Glutamatergic neuron (in vitro differentiated cells): ENCODE data around the gene ITGA8. TPM values are rescaled to one million over a fixed set of nuclear protein-coding genes. Genes with fewer than 3 reads are reported as not detected.

ENCODE experiments used
- DNase-seq: peaks from one replicate; pipeline ENCODE4 v3.0.0; 2022
- H3K27ac Mint-ChIP-seq: one replicate; pipeline ENCODE4 v1.8.0; 2020; ENCODE audit warnings: mild to moderate bottlenecking, mixed read lengths, inconsistent platforms; ENCODE audit not compliant: unreplicated experiment
- H3K27me3 Mint-ChIP-seq: one replicate; pipeline ENCODE4 v1.8.0; 2020; ENCODE audit warnings: mild to moderate bottlenecking, moderate library complexity, mixed read lengths, inconsistent platforms; ENCODE audit not compliant: unreplicated experiment
- H3K36me3 Mint-ChIP-seq: one replicate; pipeline ENCODE4 v1.8.0; 2020; ENCODE audit warnings: mild to moderate bottlenecking, mixed read lengths, inconsistent platforms; ENCODE audit not compliant: unreplicated experiment
- H3K4me1 Mint-ChIP-seq: one replicate; pipeline ENCODE4 v1.8.0; 2020; ENCODE audit warnings: mild to moderate bottlenecking, low read depth, mixed read lengths, inconsistent platforms; ENCODE audit not compliant: unreplicated experiment
- H3K4me3 Mint-ChIP-seq: one replicate; pipeline ENCODE4 v1.8.0; 2020; ENCODE audit warnings: mild to moderate bottlenecking, mixed read lengths, inconsistent platforms; ENCODE audit not compliant: unreplicated experiment
- H3K9me3 Mint-ChIP-seq: one replicate; pipeline ENCODE4 v1.8.0; 2020; ENCODE audit warnings: mild to moderate bottlenecking, moderate library complexity, mixed read lengths, inconsistent platforms; ENCODE audit not compliant: unreplicated experiment
- total RNA-seq: library from RNA; stranded (reverse); fragmentation: NEBNext Ultra II Directional; extraction: Animal tissue kit (Norgen Biotek cat#: 25700); gene quantifications from one replicate; pipeline ENCODE4 v1.2.1, GENCODE V29; 2021; ENCODE audit not compliant: unreplicated experiment
- TF ChIP-seq, protein P1 (sequence below): fragments of 200-600 bp; sonication (generic); IDR thresholded peaks from one replicate; pipeline ENCODE4 v1.5.0; 2021; ENCODE audit not compliant: partially characterized antibody, unreplicated experiment

Gene ITGA8
- total RNA-seq, 1 donor from 2014 or later: 0.93 TPM

DNA sequence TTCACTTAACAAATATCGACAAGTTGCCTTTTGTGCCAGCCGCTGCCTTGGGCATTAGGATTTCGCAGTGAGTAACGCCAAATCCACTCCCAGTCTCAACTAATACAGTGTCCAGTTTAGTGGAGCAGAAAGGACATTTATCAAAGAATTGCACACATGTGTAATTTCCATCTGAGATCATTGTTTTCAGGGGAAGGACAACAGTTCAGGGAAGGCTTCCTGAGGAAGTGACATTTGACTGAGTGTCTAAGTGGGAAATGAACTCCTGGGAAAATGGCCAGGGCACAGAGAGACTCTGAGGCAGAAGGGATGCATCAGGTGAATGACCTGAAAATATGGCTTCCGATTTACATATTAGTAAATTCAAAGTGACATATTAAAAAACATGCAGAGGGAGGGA lies 89.4 kb downstream of the ITGA8 start:
- H3K36me3 Mint-ChIP-seq: peaks cover 3% of the 10 kb centered on the region
- H3K4me1 Mint-ChIP-seq: peaks cover 6% of the 10 kb centered on the region
- H3K27ac Mint-ChIP-seq: no peak overlapping the region
- no peak overlapping the region for H3K4me3 Mint-ChIP-seq
- H3K27me3 Mint-ChIP-seq: no peaks in the 10 kb centered on the region
- no peak for DNase-seq
- H3K9me3 Mint-ChIP-seq: peaks cover 2% of the 10 kb centered on the region
- TF ChIP-seq, protein P1, sequence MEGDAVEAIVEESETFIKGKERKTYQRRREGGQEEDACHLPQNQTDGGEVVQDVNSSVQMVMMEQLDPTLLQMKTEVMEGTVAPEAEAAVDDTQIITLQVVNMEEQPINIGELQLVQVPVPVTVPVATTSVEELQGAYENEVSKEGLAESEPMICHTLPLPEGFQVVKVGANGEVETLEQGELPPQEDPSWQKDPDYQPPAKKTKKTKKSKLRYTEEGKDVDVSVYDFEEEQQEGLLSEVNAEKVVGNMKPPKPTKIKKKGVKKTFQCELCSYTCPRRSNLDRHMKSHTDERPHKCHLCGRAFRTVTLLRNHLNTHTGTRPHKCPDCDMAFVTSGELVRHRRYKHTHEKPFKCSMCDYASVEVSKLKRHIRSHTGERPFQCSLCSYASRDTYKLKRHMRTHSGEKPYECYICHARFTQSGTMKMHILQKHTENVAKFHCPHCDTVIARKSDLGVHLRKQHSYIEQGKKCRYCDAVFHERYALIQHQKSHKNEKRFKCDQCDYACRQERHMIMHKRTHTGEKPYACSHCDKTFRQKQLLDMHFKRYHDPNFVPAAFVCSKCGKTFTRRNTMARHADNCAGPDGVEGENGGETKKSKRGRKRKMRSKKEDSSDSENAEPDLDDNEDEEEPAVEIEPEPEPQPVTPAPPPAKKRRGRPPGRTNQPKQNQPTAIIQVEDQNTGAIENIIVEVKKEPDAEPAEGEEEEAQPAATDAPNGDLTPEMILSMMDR: no peak

DNA sequence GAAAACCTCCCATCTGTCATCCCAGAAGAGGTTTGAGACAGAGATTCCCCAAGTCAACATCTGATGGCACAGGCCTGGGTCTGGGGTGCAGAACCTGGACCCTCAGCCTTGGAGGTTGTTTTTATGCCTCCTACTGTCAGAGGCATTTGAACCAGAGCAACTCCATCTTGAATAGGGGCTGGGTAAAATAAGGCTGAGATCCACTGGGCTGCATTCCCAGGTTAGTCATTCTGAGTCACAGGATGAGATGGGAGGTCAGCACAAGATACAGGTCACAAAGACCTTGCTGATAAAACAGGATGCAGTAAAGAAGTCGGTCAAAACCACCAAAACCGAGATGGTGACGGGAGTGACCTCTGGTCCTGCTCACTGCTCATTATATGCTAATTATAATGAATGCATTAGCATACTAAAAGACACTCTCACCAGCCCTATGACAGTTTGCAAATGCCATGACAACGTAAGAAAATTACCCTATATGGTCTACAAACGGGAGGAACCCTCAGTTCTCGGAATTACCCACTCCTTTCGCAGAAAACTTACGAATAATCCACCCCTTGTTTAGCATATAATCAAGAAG lies 92.0 kb downstream of the ITGA8 start:
- TF ChIP-seq, protein P1: no peak
- peaks cover 3% of the 10 kb centered on the region for H3K36me3 Mint-ChIP-seq
- H3K4me1 Mint-ChIP-seq: peaks cover 2% of the 10 kb centered on the region
- no peak overlapping the region for H3K4me3 Mint-ChIP-seq
- H3K27me3 Mint-ChIP-seq: no peaks in the 10 kb centered on the region
- no peak for DNase-seq
- no peaks in the 10 kb centered on the region for H3K9me3 Mint-ChIP-seq
- H3K27ac Mint-ChIP-seq: no peak overlapping the region

DNA sequence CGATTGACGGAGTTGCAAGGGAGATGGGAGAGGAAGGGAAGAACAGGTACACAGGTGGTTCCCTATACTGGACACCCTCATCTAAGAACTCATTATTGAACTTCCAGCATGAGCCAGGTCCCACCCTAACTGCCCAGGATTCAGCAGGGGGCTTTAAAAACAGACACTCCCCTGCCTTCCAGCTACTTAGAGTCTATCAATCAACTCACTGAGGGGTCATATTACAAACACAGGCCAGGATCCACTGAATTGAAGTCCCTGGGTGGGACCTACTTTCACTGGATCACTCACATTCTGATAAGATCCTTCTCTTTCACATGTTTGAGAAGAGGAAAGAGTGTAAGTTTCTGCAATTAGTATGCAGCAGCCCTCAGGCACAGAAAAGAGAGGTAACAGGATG lies 92.8 kb downstream of the ITGA8 start:
- no peaks in the 10 kb centered on the region for H3K4me1 Mint-ChIP-seq
- no peak overlapping the region for H3K27ac Mint-ChIP-seq
- DNase-seq: no peak
- peaks cover 3% of the 10 kb centered on the region for H3K36me3 Mint-ChIP-seq
- TF ChIP-seq, protein P1: no peak
- no peaks in the 10 kb centered on the region for H3K27me3 Mint-ChIP-seq
- no peak overlapping the region for H3K4me3 Mint-ChIP-seq
- no peaks in the 10 kb centered on the region for H3K9me3 Mint-ChIP-seq

DNA sequence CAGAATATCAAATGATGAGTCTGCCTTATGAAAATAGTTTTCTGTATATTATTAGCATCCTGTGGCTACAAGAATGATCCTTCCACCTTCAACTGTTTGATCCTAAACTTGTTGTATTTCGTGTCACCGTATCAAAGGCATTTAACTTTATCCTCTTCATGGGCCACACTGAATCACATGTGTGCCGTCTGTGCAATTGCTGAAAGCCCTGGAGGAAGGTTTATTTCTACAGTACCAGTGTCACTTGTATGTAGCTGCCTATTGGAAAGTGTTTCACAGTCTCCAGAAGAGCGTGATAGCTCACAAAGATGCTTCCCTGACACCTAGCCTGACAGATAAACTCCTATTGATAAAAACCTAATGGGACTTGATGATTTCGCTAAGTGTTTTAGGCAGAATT lies 94.5 kb downstream of the ITGA8 start:
- DNase-seq: no peak
- Mint-ChIP-seq H3K36me3 (no peaks in the 10 kb centered on the region), H3K9me3 (no peaks in the 10 kb centered on the region), H3K27me3 (no peaks in the 10 kb centered on the region), H3K27ac (no peak overlapping the region), H3K4me1 (no peaks in the 10 kb centered on the region), H3K4me3 (no peak overlapping the region)
- TF ChIP-seq, protein P1: no peak

DNA sequence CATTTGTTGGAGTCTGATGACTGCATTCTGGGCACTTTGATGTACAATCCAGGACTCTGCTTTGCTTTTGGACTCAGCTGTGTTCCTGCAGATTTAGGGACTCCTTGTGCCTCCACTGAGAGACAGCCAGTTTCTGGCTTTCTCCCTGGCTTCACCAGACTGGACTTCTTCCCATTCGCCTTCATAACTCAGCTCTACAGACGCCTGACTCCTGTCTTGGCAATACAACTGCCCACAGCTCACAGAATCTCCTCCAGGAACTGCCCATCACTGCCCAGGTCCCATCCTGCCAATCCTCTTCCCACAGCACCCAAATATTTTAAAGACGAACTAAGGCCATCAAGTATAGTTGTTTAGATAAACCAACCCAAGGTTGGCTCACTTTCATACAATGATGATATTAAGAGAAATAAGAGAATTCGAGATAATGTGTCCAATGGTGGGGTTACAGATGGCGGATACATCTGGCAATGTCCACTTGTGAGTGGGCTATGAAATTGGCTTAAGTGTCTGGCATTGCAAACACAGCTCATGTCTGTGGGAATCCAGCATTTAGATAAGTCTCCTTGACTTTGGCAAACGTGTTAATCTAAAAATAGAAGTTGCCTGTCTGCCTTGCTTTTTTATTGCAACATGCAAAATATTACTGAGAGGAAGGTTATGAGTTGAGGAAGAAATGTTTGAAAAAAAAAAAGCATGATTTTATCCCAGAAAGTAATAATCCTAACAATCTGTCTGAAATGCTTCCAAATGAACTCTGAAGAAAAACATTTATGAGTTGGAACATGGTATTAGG lies 95.1 kb downstream of the ITGA8 start:
- H3K27ac Mint-ChIP-seq: no peak overlapping the region
- TF ChIP-seq, protein P1: no peak

More for the DNA sequence above, 95.1 kb downstream of the ITGA8 start:
- DNase-seq: no peak
- Mint-ChIP-seq H3K36me3 (no peaks in the 10 kb centered on the region), H3K9me3 (no peaks in the 10 kb centered on the region), H3K4me1 (no peaks in the 10 kb centered on the region), H3K27me3 (no peaks in the 10 kb centered on the region), H3K4me3 (no peak overlapping the region)
